NK-92 (cell line): ENCODE data around the gene ACYP2.

Source experiments
- DNase-seq: peaks from one replicate; lab custom pipeline; 2025; ENCODE audit not compliant: unreplicated experiment; lab: John Stamatoyannopoulos, UW

ACYP2 gene

DNA sequence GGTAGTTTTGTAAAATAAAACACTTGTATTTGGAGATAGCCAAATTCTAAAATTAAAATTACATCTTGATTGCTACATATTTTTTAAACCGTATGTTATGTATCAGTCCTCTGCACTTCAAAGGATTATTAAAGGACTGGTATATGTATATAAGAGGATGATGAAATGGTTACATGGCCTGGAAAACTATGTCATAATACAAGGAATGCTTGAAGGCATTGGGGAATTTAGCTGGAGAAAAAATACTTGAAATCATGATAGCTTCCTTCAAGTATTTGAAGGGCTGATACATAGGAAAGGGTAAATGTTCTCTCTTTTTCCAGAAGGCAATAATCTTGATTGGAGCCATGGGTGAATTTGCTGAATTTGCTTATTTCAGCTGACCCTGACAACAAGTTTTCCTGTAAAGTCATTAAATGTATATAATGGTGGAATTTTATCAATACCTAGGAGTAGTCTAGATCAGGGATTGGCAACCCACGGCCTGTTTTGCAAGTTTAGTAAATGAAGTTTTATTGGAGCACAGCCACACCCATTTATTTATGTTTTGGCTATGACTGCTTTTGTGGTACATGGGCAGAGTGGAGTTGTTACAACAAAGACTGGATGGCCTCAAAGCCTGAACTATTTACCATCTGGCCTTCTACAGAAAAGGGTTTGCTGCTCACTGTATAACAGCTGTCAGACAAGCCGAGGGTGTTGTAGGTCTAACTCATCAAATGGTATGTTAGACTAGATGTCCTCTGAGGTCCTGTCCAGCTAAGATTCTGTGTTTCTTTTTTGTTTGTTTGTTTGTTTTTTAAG, 34.4 kb downstream of the ACYP2 start:
- no peak for DNase-seq

DNA sequence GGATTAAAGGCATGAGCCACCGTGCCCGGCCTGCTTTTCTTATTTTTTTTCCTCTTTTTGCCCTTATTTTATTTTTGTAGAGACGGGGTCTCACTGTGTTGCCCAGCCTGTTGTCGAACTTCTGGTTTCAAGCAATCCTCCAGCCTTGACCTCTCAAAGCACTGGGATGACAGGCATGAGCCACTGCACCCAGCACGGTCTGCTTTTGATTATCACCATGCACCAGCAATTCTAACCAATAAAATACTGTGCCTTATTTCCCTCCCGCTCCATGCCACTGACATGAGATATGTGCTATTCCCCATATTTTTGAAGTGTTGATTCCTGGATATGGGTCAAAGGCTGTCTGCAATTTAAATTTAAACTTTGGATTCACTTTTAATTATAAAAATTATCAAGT, 42.9 kb downstream of the ACYP2 start:
- DNase-seq, result no peak

GRCh38 chr2:54161660-54162424, 46.4 kb downstream of the ACYP2 start:
- no peak for DNase-seq

GRCh38 chr2:54164106-54164505, 48.7 kb downstream of the ACYP2 start:
- no peak for DNase-seq

DNA sequence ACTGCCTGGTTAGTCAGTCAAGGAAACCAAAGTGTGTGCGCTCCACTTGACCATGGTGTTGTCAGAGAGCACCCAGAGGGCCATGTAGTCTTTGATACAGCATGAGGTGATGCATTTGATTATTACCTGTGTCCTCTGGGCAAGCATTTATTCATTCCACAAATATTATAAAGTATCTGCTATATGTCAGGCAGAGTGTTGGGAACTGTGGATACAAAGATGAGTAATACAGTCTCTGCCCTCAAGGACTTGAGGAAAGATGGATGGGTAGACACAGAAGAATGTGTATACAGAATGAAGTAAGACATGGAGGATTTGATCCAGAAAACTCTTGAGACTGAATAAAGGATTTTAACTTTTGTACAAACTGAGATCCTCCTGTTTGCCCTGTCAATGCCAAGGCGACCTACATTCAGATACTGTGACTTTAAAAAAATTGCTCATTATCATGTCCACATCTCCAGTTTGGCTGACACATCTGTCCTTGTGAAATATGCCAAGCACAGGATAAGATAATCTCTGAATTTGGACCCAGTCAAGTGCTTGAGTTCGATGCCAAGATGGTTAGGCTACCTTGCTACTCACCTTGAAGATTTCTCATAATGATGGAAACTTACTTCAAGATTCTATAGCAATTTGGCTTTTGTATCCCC, 50.8 kb downstream of the ACYP2 start:
- no peak for DNase-seq

- no peak for DNase-seq
Observed at GRCh38 chr2:54176577-54176976, 61.2 kb downstream of the ACYP2 start.

DNA sequence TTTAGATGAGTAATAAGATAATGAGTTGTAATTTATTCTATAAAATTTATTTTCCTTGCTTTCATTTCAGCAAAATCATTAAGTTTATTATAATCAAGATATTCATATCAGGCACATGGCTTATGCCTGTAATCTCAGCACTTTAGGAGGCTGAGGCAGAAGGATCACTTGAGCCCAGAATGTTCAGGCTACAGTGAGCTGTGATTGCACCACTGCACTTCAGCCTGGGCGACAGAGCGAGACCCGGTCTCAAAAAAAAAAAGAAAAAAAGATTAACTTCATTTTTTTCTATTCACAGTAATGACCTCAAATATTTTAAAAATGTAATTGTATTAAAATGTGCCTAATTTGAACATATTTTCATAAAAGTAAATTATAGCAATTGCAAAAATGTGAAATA, 67.9 kb downstream of the ACYP2 start:
- DNase-seq, result no peak

GRCh38 chr2:54183972-54184371, 68.6 kb downstream of the ACYP2 start:
- no peak for DNase-seq

- no peak for DNase-seq
Observed at GRCh38 chr2:54185105-54185504, 69.7 kb downstream of the ACYP2 start.

DNA sequence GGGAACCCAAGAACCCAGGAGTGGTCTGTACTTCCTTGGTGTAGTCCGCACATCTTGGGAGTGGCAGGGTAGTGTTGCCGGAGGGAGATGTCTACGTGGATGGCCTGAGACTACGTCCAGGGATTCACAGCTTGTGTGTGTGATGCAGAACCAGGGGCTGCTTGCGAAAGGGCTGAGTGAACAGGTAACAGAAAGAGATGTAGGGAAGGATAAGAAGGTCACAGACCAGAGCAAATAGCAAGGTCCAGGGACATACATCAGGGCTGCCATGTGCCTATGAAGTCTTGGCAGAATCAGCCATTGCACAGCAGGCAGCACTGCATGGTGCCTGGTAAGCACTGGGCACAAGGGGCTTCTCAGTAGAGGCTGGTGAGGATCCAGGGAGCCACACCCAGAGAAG, 71.9 kb downstream of the ACYP2 start:
- no peak for DNase-seq

- no peak for DNase-seq
Observed at GRCh38 chr2:54189539-54189938, 74.1 kb downstream of the ACYP2 start.

GRCh38 chr2:54191361-54192135, 76.1 kb downstream of the ACYP2 start:
- DNase-seq, result no peak

GRCh38 chr2:54194761-54195750, 79.6 kb downstream of the ACYP2 start:
- DNase-seq, result no peak

- DNase-seq, result no peak
Observed at GRCh38 chr2:54196646-54197045, 81.2 kb downstream of the ACYP2 start.

- no peak for DNase-seq
Observed at GRCh38 chr2:54204476-54204875, 89.1 kb downstream of the ACYP2 start.

DNA sequence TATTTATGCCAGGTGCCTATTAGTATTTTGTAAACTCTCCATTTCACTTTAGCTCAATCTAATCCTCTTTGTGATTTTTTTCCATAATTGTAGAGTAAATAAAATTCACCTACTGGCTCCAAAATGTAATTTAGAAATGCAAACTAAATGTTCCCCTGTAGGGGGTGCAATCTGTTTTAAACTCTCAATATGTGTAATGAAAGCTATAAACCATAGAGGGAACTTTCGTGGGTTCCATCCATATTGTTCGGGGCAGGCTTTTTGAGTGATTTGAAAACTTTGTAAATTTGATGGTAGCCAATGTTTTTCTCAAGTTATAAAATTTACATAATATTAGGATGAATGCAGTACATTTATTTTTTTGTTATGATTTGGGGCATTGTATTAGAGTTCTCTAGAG, 91.2 kb downstream of the ACYP2 start:
- no peak for DNase-seq

DNA sequence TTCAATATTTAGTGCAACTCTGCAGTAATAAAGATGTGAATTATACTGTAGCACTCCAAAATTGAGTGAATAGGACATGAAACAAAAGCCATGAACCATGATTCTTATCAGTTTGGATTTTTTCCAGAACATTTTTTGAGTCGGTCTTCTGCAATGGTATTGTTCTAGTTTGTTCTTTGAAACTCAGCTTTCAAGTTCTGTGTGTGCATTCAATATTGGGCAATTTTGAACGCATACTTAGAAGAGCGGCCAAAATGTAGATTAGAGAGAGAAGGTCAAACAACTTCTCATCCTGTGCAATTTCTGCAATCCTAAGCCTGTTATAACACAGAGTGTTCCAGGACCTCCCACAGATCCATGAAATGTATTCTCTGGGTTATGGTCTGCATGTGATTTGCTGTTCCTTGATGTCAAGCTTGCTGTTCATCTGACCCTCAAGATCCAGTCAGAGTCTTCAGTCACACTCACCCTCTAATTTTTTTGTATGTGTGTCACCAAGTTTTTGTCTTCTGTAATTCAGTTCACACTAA, 92.3 kb downstream of the ACYP2 start:
- no peak for DNase-seq

- DNase-seq, result no peak
Observed at GRCh38 chr2:54208364-54209240, 93.2 kb downstream of the ACYP2 start.

GRCh38 chr2:54209379-54209778, 94.0 kb downstream of the ACYP2 start:
- DNase-seq, result no peak
